Tibial nerve (tissue), 4 donors: ENCODE measurements around the gene ECEL1. TPM values are rescaled to one million over a fixed set of nuclear protein-coding genes. Genes with fewer than 3 reads are reported as not detected.

Experiments used
- DNase-seq, 2 donors: peaks; one replicate each; pipeline ENCODE4 v3.0.0-alpha.2; 2019; ENCODE audit warnings: low spot score in 2 of 2
- H3K27ac ChIP-seq, 4 donors: fragments of 200-600 bp; sonication (generic) in 3 of 4; one replicate each; pipeline ENCODE4 v1.5.1; 2017 to 2019; ENCODE audit warnings: mild to moderate bottlenecking in 1 of 4
- H3K27me3 ChIP-seq, 2 donors: fragments of 200-600 bp; sonication (generic) in 1 of 2; one replicate each; pipeline versions ENCODE4 v1.5.1 to v1.6.0; 2017 to 2019
- H3K36me3 ChIP-seq, 3 donors: fragments of 200-600 bp; sonication (generic); one replicate each; pipeline ENCODE4 v1.5.1; 2018 to 2019
- H3K4me1 ChIP-seq, 4 donors: fragments of 200-600 bp; sonication (generic) in 3 of 4; one replicate each; pipeline ENCODE4 v1.5.1; 2017 to 2019
- H3K4me3 ChIP-seq, 4 donors: fragments of 200-600 bp; sonication (generic) in 3 of 4; one replicate each; pipeline ENCODE4 v1.5.1; 2017 to 2019; ENCODE audit warnings: mild to moderate bottlenecking in 1 of 4, moderate library complexity in 1 of 4
- H3K9me3 ChIP-seq, 4 donors: fragments of 200-600 bp; sonication (generic) in 3 of 4; one replicate each; pipeline ENCODE4 v1.5.1; 2017 to 2019
- CTCF ChIP-seq, 5 experiments: fragments of 200-600 bp in 3 of 5; fragments of 450-650 bp in 2 of 5; sonication (generic) in 3 of 5; IDR thresholded peaks; one replicate each; pipeline ENCODE4 v1.5.1; 2016 to 2019; ENCODE audit warnings: antibody characterized with exemption in 5 of 5, mild to moderate bottlenecking in 3 of 5, moderate library complexity in 2 of 5
- EP300 ChIP-seq, 2 donors: sonication (generic); formaldehyde crosslinking; IDR thresholded peaks; one replicate each; pipeline ENCODE4 v1.6.1; 2017; ENCODE audit warnings: antibody characterized with exemption in 2 of 2, mild to moderate bottlenecking in 1 of 2
- POLR2A ChIP-seq, 2 donors: fragments of 450-650 bp; IDR thresholded peaks; one replicate each; pipeline ENCODE4 v1.6.1; 2017; ENCODE audit warnings: antibody characterized with exemption in 2 of 2, mild to moderate bottlenecking in 2 of 2, moderate library complexity in 2 of 2
- WGBS, 2 donors: methylation state at CpG; one replicate each; pipeline ENCODE4 v1.1.5; 2018; 5-methylcytosine and 5-hydroxymethylcytosine counted together
- total RNA-seq, 4 donors: library from RNA; depleted of rRNA; stranded (reverse); fragments of >200 nt; gene quantifications; one replicate each; pipeline ENCODE4 v1.1.0, GENCODE V29; 2016

ECEL1 gene
- total RNA-seq, 4 donors from 2014 or later, result 1.0 to 7.3 (median 1.8) TPM; not detected in 1

- 64 to 72% methylated on average over 10 of the region's 10 CpGs for WGBS, 2 donors
- Histone ChIP-seq H3K27me3 (peaks cover 0 to 5% of the 10 kb centered on the region in 2 donors), H3K4me3 (no peak overlapping the region), H3K36me3 (no peaks in the 10 kb centered on the region), H3K27ac (no peak overlapping the region), H3K9me3 (no peaks in the 10 kb centered on the region), H3K4me1 (no peaks in the 10 kb centered on the region)
- DNase-seq, result no peak
- no peak for TF ChIP-seq EP300 (IDR thresholded peaks at IDR 0.05)
- TF ChIP-seq POLR2A (IDR thresholded peaks at IDR 0.05), result no peak
- no peak for TF ChIP-seq CTCF (IDR thresholded peaks at IDR 0.05)
Measured at GRCh38 chr2:232512602-232513001, 25.0 kb upstream of the ECEL1 start.

GRCh38 chr2:232511336-232511890, 23.8 kb upstream of the ECEL1 start:
- TF ChIP-seq CTCF (IDR thresholded peaks at IDR 0.05) (no peak), EP300 (IDR thresholded peaks at IDR 0.05) (no peak), POLR2A (IDR thresholded peaks at IDR 0.05) (no peak)
- no peaks in the 10 kb centered on the region for H3K36me3 ChIP-seq
- 36 to 46% methylated on average over 9 of the region's 11 CpGs for WGBS, 2 donors
- no peak for DNase-seq
- H3K9me3 ChIP-seq, result no peaks in the 10 kb centered on the region
- H3K4me3 ChIP-seq, result no peak overlapping the region
- H3K27ac ChIP-seq, result no peak overlapping the region
- no peaks in the 10 kb centered on the region for H3K4me1 ChIP-seq
- peaks cover 0 to 9% of the 10 kb centered on the region in 2 donors for H3K27me3 ChIP-seq

GRCh38 chr2:232508251-232508650, 20.6 kb upstream of the ECEL1 start:
- no peaks in the 10 kb centered on the region for H3K36me3 ChIP-seq
- peaks cover 0 to 38% of the 10 kb centered on the region in 2 donors for H3K27me3 ChIP-seq
- 72 to 82% methylated on average over 6 to 7 of the region's 7 CpGs for WGBS, 2 donors
- TF ChIP-seq CTCF (IDR thresholded peaks at IDR 0.05) (no peak), POLR2A (IDR thresholded peaks at IDR 0.05) (no peak), EP300 (IDR thresholded peaks at IDR 0.05) (no peak)
- H3K4me1 ChIP-seq, result peaks cover 0 to 6% (median under 1%) of the 10 kb centered on the region in 4 donors
- DNase-seq, result no peak
- no peaks in the 10 kb centered on the region for H3K9me3 ChIP-seq
- no peak overlapping the region for H3K27ac ChIP-seq
- no peak overlapping the region for H3K4me3 ChIP-seq

- Histone ChIP-seq H3K27me3 (peaks cover 0 to 53% of the 10 kb centered on the region in 2 donors), H3K9me3 (no peaks in the 10 kb centered on the region), H3K4me1 (peaks cover 0 to 17% (median 3%) of the 10 kb centered on the region in 4 donors), H3K4me3 (no peak overlapping the region), H3K27ac (no peak overlapping the region), H3K36me3 (no peaks in the 10 kb centered on the region)
- 47 to 72% methylated on average over 4 of the region's 4 CpGs for WGBS, 2 donors
- TF ChIP-seq EP300 (IDR thresholded peaks at IDR 0.05), result no peak
- no peak for TF ChIP-seq CTCF (IDR thresholded peaks at IDR 0.05)
- TF ChIP-seq POLR2A (IDR thresholded peaks at IDR 0.05), result no peak
- no peak for DNase-seq
Measured at GRCh38 chr2:232506709-232507108, 19.1 kb upstream of the ECEL1 start.

GRCh38 chr2:232505856-232506255, 18.2 kb upstream of the ECEL1 start:
- no peak for DNase-seq
- TF ChIP-seq EP300 (IDR thresholded peaks at IDR 0.05), result no peak
- TF ChIP-seq CTCF (IDR thresholded peaks at IDR 0.05), result no peak
- no peak for TF ChIP-seq POLR2A (IDR thresholded peaks at IDR 0.05)

More at GRCh38 chr2:232505856-232506255, 18.2 kb upstream of the ECEL1 start:
- 51 to 60% methylated on average over 7 to 10 of the region's 10 CpGs for WGBS, 2 donors
- H3K4me3 ChIP-seq, result no peak overlapping the region
- no peak overlapping the region for H3K27ac ChIP-seq
- peaks cover 0 to 53% of the 10 kb centered on the region in 2 donors for H3K27me3 ChIP-seq
- no peaks in the 10 kb centered on the region for H3K9me3 ChIP-seq
- peaks cover 0 to 17% (median 3%) of the 10 kb centered on the region in 4 donors for H3K4me1 ChIP-seq
- H3K36me3 ChIP-seq, result no peaks in the 10 kb centered on the region
